ENCODE data around the gene CDK6. TPM values are rescaled to one million over a fixed set of nuclear protein-coding genes. Genes with fewer than 3 reads are reported as not detected.

Gene CDK6
- total and polyA plus RNA-seq, 8 donors = 2.6 to 86.3 (median 15.5) TPM

DNA sequence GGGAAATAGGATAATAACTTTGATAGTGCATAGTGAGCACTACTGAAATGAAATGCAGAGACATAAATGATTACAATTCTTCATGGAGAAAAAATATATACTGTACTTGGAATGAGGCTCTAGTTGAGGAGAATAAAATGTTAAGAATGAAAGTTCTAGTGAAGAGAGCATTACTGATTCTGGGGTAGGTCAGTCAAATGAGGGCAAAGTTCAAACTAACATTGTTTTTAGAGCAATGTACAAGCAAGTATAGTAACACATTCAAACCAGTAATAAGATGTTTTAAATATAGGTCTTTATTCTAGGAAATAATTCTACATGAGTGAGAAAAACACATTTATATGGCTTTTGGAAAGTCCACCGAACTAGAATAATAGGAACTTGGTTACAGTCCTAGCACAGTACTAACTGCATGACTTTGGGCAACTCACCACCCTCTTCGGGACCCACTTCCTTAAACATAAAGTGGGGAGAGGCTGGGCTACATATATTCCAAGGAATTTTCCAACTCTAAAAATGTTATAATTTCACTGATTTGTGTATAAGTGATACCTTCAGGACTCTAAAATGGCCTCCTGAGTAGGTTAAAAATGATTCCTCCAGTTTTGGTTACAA is 86.4 kb downstream of the CDK6 start:
- no peak overlapping the region for H3K4me3 ChIP-seq
- H3K36me3 ChIP-seq = no peaks in the 10 kb centered on the region
- H3K27ac ChIP-seq = no peak overlapping the region
- H3K9me3 ChIP-seq = no peaks in the 10 kb centered on the region
- 80 to 91% (median 84%) methylated on average over 2 of the region's 2 CpGs for WGBS, 5 donors
- TF ChIP-seq POLR2A (IDR thresholded peaks at IDR 0.05) (no peak), POLR2AphosphoS5 (IDR thresholded peaks at IDR 0.05) (no peak), EP300 (IDR thresholded peaks at IDR 0.05) (no peak)
- TF ChIP-seq, protein P1, sequence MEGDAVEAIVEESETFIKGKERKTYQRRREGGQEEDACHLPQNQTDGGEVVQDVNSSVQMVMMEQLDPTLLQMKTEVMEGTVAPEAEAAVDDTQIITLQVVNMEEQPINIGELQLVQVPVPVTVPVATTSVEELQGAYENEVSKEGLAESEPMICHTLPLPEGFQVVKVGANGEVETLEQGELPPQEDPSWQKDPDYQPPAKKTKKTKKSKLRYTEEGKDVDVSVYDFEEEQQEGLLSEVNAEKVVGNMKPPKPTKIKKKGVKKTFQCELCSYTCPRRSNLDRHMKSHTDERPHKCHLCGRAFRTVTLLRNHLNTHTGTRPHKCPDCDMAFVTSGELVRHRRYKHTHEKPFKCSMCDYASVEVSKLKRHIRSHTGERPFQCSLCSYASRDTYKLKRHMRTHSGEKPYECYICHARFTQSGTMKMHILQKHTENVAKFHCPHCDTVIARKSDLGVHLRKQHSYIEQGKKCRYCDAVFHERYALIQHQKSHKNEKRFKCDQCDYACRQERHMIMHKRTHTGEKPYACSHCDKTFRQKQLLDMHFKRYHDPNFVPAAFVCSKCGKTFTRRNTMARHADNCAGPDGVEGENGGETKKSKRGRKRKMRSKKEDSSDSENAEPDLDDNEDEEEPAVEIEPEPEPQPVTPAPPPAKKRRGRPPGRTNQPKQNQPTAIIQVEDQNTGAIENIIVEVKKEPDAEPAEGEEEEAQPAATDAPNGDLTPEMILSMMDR (IDR thresholded peaks at IDR 0.05) = no peak
- peaks cover 0 to 51% (median 19%) of the 10 kb centered on the region in 4 donors for H3K4me1 ChIP-seq
- intact Hi-C loops (cut with DNase I; ENCODE audit: low total_unique reads) = no loop called here
- no peaks in the 10 kb centered on the region for H3K27me3 ChIP-seq
- DNase-seq = no peak

DNA sequence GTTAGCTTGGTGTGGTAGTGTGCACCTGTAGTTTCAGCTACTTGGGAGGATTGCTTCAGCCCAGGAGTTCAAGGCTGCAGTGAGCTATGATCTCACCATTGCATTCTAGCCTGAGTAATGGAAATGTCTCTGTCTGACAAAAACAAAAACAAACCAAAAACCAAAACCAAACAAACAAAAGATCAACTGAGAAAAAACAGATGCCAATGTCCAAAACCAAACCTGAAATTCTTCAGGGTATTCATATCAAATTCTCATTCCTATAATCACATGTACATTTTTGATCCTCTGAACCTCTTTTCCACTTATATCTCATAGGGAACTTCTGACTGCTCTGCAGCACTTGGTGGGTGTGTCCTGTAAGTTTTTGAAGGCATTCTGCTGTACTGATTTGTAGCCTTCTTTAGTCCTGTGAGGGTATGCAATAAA is 87.0 kb downstream of the CDK6 start:
- Histone ChIP-seq H3K36me3 (no peaks in the 10 kb centered on the region), H3K4me3 (no peak overlapping the region), H3K27me3 (no peaks in the 10 kb centered on the region), H3K4me1 (peaks cover 0 to 45% (median 19%) of the 10 kb centered on the region in 4 donors), H3K27ac (no peak overlapping the region), H3K9me3 (no peaks in the 10 kb centered on the region)
- TF ChIP-seq, protein P1 (IDR thresholded peaks at IDR 0.05) = no peak
- TF ChIP-seq POLR2AphosphoS5 (IDR thresholded peaks at IDR 0.05) (no peak), EP300 (IDR thresholded peaks at IDR 0.05) (no peak), POLR2A (IDR thresholded peaks at IDR 0.05) (no peak)
- intact Hi-C loops (cut with DNase I; ENCODE audit: low total_unique reads) = no loop called here
- no peak for DNase-seq

DNA sequence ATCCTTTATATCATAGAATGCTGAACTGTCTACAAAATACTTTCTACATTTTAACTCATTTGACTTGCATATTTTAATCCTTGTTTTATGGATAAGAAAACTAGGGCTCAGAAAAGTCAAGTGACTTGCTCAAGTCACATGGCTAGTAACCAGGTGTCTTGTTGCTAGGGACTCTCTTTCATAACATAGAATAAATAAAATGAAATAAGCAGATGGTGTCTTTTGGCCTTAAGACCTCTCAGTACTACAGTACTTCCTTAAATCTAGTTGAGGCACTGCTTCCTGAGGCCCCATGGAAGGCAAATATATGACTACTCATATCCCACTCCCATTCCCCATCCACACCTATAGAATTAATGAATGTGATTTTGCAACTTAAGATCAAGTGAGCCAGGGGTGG is 87.9 kb downstream of the CDK6 start:
- Histone ChIP-seq H3K4me3 (no peak overlapping the region), H3K27me3 (no peaks in the 10 kb centered on the region), H3K36me3 (no peaks in the 10 kb centered on the region), H3K9me3 (no peaks in the 10 kb centered on the region), H3K27ac (no peak overlapping the region), H3K4me1 (peaks cover 0 to 45% (median 19%) of the 10 kb centered on the region in 4 donors)
- TF ChIP-seq POLR2AphosphoS5 (IDR thresholded peaks at IDR 0.05) (no peak), POLR2A (IDR thresholded peaks at IDR 0.05) (no peak), EP300 (IDR thresholded peaks at IDR 0.05) (no peak)
- TF ChIP-seq, protein P1 (IDR thresholded peaks at IDR 0.05) = no peak
- no peak for DNase-seq
- intact Hi-C loops (cut with DNase I; ENCODE audit: low total_unique reads) = no loop called here

DNA sequence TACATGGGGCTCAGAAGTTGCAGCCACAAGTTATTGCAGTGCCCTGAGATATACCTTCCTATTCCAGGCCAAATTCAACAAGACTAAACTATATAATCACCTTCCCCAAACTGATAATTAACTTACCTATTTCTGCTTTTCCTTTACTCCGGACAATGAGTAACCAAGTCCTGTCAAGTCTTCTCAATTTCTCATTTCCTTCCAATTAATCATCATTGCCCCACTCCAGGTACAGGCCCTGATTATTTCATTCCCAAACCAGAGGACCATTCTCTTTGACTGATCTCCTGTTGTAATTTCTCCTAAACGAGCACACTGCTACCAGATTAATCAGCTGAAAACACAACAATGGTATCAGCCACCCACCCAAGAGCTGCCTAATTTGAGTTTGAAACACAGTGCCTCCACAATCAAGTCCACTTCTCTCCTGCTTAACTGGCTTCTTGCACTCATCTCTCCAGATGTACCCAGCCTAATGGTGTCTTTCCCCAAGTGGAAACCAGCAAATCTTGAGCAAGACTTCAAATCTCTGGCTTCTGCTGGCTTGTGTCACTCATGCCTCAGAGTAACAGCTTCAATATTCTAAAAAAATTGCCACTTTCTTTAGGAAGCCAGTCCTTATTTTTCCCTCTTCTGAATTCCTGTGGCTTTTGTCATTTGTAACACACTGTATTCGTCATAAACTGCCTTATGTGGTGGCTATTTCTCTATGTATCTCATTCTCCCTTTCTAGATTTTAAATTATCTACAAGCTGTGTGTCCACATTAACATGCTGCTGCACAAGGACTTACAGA is 89.1 kb downstream of the CDK6 start:
- intact Hi-C loops (cut with DNase I; ENCODE audit: low total_unique reads) = no loop called here
- Histone ChIP-seq H3K27me3 (no peaks in the 10 kb centered on the region), H3K36me3 (no peaks in the 10 kb centered on the region), H3K4me1 (peaks cover 0 to 40% (median 18%) of the 10 kb centered on the region in 4 donors), H3K9me3 (no peaks in the 10 kb centered on the region), H3K27ac (no peak overlapping the region), H3K4me3 (no peak overlapping the region)
- no peak for TF ChIP-seq POLR2AphosphoS5 (IDR thresholded peaks at IDR 0.05)
- TF ChIP-seq, protein P1 (IDR thresholded peaks at IDR 0.05) = no peak
- TF ChIP-seq POLR2A (IDR thresholded peaks at IDR 0.05) = no peak
- TF ChIP-seq EP300 (IDR thresholded peaks at IDR 0.05) = no peak
- DNase-seq = no peak
- WGBS, 5 donors = 41 to 59% (median 53%) methylated on average over 3 of the region's 3 CpGs

Measured in stomach (tissue), 9 donors.